Glomerular endothelial cell (primary cell): Measurements from ENCODE around the gene PIBF1. TPM values are rescaled to one million over a fixed set of nuclear protein-coding genes. Genes with fewer than 3 reads are reported as not detected.
"Not testable (repeated sequence)": the region's sequence is repeated elsewhere in the genome, so short reads cannot be mapped to it uniquely, and the experiment has no call there.

Source experiments
- DNase-seq: peaks from one replicate; pipeline ENCODE4 v3.0.0-alpha.2; 2011; ENCODE audit warnings: low read depth, low spot score; ENCODE audit errors: extremely low read depth
- total RNA-seq: library from RNA; depleted of rRNA; stranded (reverse); fragments of >200 nt; gene quantifications from 2 replicates; pipeline ENCODE4 v1.2.3, GENCODE V29; 2015

Gene PIBF1
- total RNA-seq, 1 donor from 2014 or later: 20.3 TPM

- DNase-seq: no peak
Observed at GRCh38 chr13:73001971-73002370, 220.0 kb downstream of the PIBF1 start.

DNA sequence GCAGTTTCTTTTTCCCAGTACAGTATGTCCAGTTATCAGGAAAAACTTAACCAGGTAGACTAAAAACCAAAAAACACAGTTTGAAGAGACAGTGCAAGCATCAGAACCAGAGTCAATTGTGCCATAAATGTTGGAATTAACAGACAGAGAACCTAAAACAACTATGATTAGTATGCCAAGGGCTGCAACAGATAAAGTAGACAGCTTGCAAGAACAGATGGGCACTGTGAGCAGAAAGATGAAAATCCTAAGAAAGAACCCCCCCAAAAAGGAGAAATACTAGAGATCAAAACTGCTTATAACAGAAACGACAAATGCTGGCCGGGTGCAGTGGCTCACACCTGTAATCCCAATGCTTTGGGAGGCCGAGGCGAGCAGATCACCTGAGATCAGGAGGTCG, 229.8 kb downstream of the PIBF1 start:
- no peak for DNase-seq

DNA sequence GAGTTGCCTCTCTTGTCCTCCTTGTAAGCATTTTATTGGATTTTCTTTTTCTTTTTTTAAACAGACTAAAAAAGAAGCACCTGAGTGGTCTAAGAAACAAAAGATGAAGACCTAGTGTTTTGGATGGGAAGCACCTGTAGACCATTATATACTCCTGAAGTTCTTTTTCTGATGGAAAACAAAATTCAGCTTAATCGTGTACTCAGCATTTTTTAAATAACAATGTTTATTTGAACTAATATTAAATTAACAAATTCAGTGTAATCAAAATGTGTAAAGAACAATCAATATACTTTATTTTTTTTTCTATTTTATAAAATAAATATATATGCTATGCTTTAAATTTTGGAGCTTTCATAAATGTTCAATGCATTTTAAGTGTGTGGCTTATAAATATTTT, 233.9 kb downstream of the PIBF1 start:
- DNase-seq: no peak

DNA sequence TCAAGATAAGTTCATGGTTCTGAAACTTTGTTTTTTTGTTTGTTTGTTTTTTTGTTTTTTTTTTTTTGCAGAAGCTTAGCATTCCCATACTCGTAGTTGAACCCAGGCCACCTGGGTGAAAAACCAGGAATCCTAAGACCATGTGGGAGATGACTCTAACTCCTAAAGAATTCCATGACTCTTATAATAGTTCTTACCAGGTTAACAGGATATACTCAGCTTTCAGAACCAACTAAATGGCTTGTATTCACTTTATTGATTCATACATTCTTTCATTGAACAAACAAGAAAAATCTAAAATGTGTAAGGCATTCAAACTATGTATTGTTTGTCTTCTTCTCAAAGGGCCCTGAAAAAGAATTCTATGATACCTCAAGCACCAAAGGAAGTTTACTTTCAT, 236.4 kb downstream of the PIBF1 start:
- DNase-seq: no peak

- no peak for DNase-seq
Observed at GRCh38 chr13:73025217-73026012, 243.5 kb downstream of the PIBF1 start.

GRCh38 chr13:73034901-73035300, 253.0 kb downstream of the PIBF1 start:
- no peak for DNase-seq

DNA sequence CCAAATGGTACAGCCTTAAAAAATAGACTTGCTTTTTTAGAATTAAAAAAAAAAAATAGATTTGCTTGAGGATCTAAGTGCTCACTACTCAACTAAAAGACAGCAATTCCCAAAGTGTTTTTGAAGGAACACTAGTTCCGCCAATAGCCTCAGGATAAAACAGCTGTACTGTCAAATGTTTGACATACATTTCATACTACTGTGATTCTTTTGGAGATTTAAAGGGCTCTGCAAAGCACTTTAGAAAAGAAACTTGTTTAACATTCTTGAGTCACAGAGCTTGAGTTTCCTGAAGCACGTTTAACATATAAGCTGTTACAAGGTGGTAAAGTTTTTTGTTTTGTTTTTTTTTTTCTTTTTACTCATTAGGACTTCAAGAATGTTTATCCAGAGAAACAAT, 253.7 kb downstream of the PIBF1 start:
- DNase-seq: no peak

- no peak for DNase-seq
Observed at GRCh38 chr13:73036566-73036965, 254.6 kb downstream of the PIBF1 start.

GRCh38 chr13:73038064-73038463, 256.1 kb downstream of the PIBF1 start:
- DNase-seq: no peak

DNA sequence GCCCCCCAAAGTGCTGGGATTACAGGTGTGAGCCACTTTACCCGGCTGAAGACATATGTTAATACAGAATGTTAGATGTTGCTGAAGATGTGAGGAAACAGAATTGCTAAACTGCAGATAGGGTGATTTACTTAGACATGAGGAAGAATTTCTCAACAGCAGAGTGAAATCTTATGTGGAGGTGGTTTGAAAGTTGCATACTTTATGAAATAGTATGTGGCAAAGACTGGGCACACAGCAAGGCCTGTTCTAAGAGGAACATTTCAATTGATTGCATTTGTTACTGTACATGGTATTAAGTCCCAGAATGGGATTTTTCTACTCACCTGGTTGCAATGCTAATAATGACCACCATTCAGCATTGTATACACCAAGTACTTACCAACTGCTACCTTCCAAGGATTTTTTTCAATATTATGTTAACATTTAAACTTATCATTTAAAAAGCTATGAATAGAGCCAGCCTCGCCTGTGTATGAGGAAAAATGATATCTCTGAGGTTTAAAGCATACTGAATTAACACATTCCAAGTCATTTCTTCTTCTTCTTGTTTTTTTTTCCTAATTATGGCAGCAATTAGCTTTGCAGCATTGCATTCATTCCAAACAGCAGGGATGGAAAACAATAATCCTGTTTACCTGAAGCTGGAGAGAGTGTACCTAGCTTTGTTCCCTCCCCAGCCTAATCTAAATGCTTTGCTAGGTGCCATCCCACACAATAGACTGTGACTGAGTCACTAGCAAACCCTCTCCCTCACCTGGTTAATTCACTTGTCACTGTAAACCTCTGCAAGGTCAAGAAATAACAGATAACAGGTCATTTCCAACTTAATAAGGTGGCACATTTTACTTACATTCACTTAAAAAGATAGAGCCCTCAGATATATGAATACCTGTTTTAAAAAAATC, 257.5 kb downstream of the PIBF1 start:
- no peak for DNase-seq

DNA sequence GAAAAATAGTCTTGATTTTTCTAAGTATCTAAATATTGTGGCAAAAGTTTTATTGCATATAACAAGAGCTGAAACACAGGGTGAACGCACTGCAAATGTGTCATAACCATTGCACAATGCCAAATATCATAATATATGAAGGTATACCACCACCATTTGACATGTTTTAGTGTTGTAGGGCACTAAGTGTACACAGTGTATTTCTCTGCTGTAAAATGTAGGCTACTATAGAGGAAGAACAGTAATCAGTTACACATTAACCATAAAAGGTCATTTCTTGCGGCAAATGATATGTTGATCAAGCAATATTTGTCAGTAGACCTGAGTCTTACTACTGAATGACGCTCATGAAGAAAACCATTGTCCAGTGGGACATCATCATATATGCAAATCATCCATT, 258.6 kb downstream of the PIBF1 start:
- no peak for DNase-seq

DNA sequence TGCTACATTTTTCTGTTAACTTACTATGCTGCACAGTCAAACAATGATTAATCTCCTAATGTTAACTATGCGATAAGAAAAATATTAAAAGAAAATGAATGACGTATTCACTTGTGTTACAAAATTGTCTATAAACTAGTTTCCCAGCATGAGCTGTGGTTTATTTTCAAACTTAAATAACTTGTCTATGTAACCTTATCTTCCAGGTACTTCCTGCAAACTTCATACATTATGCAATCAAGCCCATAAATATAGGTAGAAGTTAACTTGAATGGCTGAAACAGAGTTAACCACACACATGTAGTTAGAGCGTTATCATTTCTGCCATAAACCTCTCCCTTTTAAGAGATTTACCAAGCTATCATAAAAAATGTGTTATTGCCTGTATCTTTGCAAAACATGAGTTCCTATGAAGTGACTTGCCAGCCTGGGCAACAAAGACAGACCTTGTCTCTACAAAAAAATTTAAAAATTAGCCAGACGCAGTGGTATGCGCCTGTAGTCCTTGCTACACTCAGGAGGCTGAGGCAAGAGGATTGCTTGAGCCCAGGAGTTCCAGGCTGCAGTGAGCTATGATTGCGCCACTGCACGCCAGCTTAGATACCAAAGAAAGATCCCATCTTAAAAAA, 259.1 kb downstream of the PIBF1 start:
- DNase-seq: no peak

- no peak for DNase-seq
Observed at GRCh38 chr13:73045031-73045430, 263.1 kb downstream of the PIBF1 start.

GRCh38 chr13:73048615-73049014, 266.7 kb downstream of the PIBF1 start:
- DNase-seq: not testable (repeated sequence)

GRCh38 chr13:73054712-73055111, 272.8 kb downstream of the PIBF1 start:
- DNase-seq: no peak

- no peak for DNase-seq
Observed at GRCh38 chr13:73055813-73056564, 274.1 kb downstream of the PIBF1 start.

GRCh38 chr13:73056565-73056962, 274.6 kb downstream of the PIBF1 start:
- DNase-seq: no peak

- DNase-seq: no peak
Observed at GRCh38 chr13:73057284-73058063, 275.5 kb downstream of the PIBF1 start.

- DNase-seq: no peak
Observed at GRCh38 chr13:73058064-73058313, 276.1 kb downstream of the PIBF1 start.

- no peak for DNase-seq
Observed at GRCh38 chr13:73058432-73058735, 276.5 kb downstream of the PIBF1 start.
